Mesenchymal stem cell (in vitro differentiated cells and primary cell): ENCODE data around the gene NOS3.

Experiments
- DNase-seq: peaks from one replicate; pipeline ENCODE4 v3.0.0-alpha.2; 2013
- H2AFZ ChIP-seq: one replicate; pipeline ENCODE4 v1.6.1; 2013; ENCODE audit warnings: low read depth, mild to moderate bottlenecking, control low read depth, inconsistent platforms, low read length, moderate library complexity
- H2AK5ac ChIP-seq: 2 replicates; pipeline ENCODE4 v1.6.1; 2013; ENCODE audit warnings: low read length, moderate library complexity, mild to moderate bottlenecking, inconsistent platforms; ENCODE audit not compliant: severe bottlenecking
- H2BK120ac ChIP-seq: one replicate; pipeline ENCODE4 v1.6.1; 2013; ENCODE audit warnings: low read depth, mild to moderate bottlenecking, inconsistent platforms, low read length, moderate library complexity
- H2BK12ac ChIP-seq, 2 experiments: one replicate each; pipeline ENCODE4 v1.6.1; 2013; ENCODE audit warnings: inconsistent platforms in 2 of 2, low read length in 2 of 2, mild to moderate bottlenecking in 2 of 2, moderate library complexity in 2 of 2, control low read depth in 1 of 2
- H2BK15ac ChIP-seq: one replicate; pipeline ENCODE4 v1.6.1; 2013; ENCODE audit warnings: mild to moderate bottlenecking, low read depth, inconsistent platforms; ENCODE audit not compliant: poor library complexity, severe bottlenecking
- H2BK5ac ChIP-seq: 2 replicates; pipeline ENCODE4 v1.6.1; 2013; ENCODE audit warnings: low read depth, mild to moderate bottlenecking, low read length, control low read depth, inconsistent platforms; ENCODE audit not compliant: poor library complexity, severe bottlenecking
- H3K14ac ChIP-seq, 2 experiments: one replicate each; pipeline ENCODE4 v1.6.1; 2013; ENCODE audit warnings: inconsistent platforms in 2 of 2, low read length in 2 of 2, control low read depth in 1 of 2, mild to moderate bottlenecking in 1 of 2, moderate library complexity in 1 of 2
- H3K18ac ChIP-seq, 2 experiments: one replicate each; pipeline ENCODE4 v1.6.1; 2013; ENCODE audit warnings: inconsistent platforms in 2 of 2, low read length in 2 of 2, control low read depth in 1 of 2, low read depth in 1 of 2, mild to moderate bottlenecking in 1 of 2
- H3K23ac ChIP-seq, 2 experiments: one replicate each; pipeline ENCODE4 v1.6.1; 2013; ENCODE audit warnings: inconsistent platforms in 2 of 2, low read length in 2 of 2, mild to moderate bottlenecking in 2 of 2, moderate library complexity in 2 of 2, control low read depth in 1 of 2
- H3K27ac ChIP-seq: 2 replicates; pipeline ENCODE4 v1.5.1; 2013; ENCODE audit warnings: mild to moderate bottlenecking, moderate library complexity, low read length, control low read depth, inconsistent platforms; ENCODE audit not compliant: poor library complexity, severe bottlenecking
- H3K27me3 ChIP-seq, 2 experiments: 2 replicates each; pipeline versions ENCODE4 v1.6.1 to v1.7.0; 2013; ENCODE audit warnings: low read length in 2 of 2, mild to moderate bottlenecking in 2 of 2, moderate library complexity in 2 of 2, control low read depth in 1 of 2, inconsistent platforms in 1 of 2; ENCODE audit not compliant: control insufficient read depth in 1 of 2, insufficient read depth in 1 of 2
- H3K36me3 ChIP-seq, 2 experiments: 2 replicates each; pipeline versions ENCODE4 v1.6.1 to v1.7.0; 2013; ENCODE audit warnings: low read length in 2 of 2, control low read depth in 1 of 2, inconsistent platforms in 1 of 2, low read depth in 1 of 2, mild to moderate bottlenecking in 1 of 2; ENCODE audit not compliant: insufficient read depth in 2 of 2, control insufficient read depth in 1 of 2
- H3K4ac ChIP-seq, 2 experiments: one replicate each; pipeline ENCODE4 v1.6.1; 2013; ENCODE audit warnings: inconsistent platforms in 2 of 2, low read length in 2 of 2, mild to moderate bottlenecking in 2 of 2, moderate library complexity in 2 of 2, control low read depth in 1 of 2, low read depth in 1 of 2
- H3K4me1 ChIP-seq: 2 replicates; pipeline ENCODE4 v1.6.1; 2013; ENCODE audit warnings: low read depth, low read length, control low read depth; ENCODE audit not compliant: control insufficient read depth, insufficient read depth
- H3K4me2 ChIP-seq: 2 replicates; pipeline ENCODE4 v1.6.1; 2013; ENCODE audit warnings: low read length, mild to moderate bottlenecking, inconsistent platforms; ENCODE audit not compliant: poor library complexity, severe bottlenecking
- H3K4me3 ChIP-seq, 2 experiments: 2 replicates each; pipeline versions ENCODE4 v1.5.1 to v1.7.0; 2013; ENCODE audit warnings: low read length in 2 of 2, mild to moderate bottlenecking in 2 of 2, control low read depth in 1 of 2, low read depth in 1 of 2; ENCODE audit not compliant: insufficient read depth in 1 of 2
- H3K79me1 ChIP-seq: replicated peaks from 2 replicates; pipeline ENCODE4 v1.6.1; 2013; ENCODE audit warnings: mild to moderate bottlenecking, control low read depth, low read length, inconsistent platforms; ENCODE audit not compliant: poor library complexity, severe bottlenecking
- H3K9ac ChIP-seq: 2 replicates; pipeline ENCODE4 v1.7.0; 2013; ENCODE audit warnings: mild to moderate bottlenecking, low read length, moderate library complexity
- H3K9me3 ChIP-seq: 2 replicates; pipeline ENCODE4 v1.7.0; 2013; ENCODE audit warnings: mild to moderate bottlenecking, low read length; ENCODE audit not compliant: control insufficient read depth
- H4K8ac ChIP-seq: one replicate; pipeline ENCODE4 v1.6.1; 2013; ENCODE audit warnings: inconsistent platforms, mild to moderate bottlenecking, low read length, moderate library complexity
- H4K91ac ChIP-seq: one replicate; pipeline ENCODE4 v1.6.1; 2013; ENCODE audit warnings: mild to moderate bottlenecking, low read length, inconsistent platforms
- WGBS: methylation state at CpG from one replicate; pipeline ENCODE4 v1.1.7; 2013; ENCODE audit warnings: mixed read lengths; 5-methylcytosine and 5-hydroxymethylcytosine counted together

NOS3 gene

DNA sequence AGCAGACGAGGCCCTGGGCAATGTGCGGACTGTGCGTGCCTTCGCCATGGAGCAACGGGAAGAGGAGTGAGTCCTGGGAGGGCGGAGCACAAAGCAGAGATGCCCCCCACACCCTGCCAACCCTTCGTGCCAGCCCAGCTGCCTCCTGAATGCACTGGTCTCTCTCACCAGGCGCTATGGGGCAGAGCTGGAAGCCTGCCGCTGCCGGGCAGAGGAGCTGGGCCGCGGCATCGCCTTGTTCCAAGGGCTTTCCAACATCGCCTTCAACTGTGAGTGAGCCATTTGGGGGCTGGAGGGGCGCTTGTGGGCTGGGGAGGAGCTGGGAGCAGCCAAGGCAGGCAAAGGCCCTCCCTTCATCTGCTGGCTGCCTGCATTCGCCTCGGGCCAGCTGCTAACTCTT lies 45.1 kb downstream of the NOS3 start:
- Histone ChIP-seq H2BK12ac (no peak overlapping the region), H2AFZ (no peak overlapping the region), H2BK120ac (no peak overlapping the region), H3K14ac (no peak overlapping the region), H3K9ac (no peak overlapping the region), H4K8ac (no peak overlapping the region), H2AK5ac (no peak overlapping the region), H3K4me1 (peaks cover 26% of the 10 kb centered on the region), H2BK5ac (no peak overlapping the region), H2BK15ac (no peak overlapping the region), H3K18ac (no peak overlapping the region), H4K91ac (no peak overlapping the region), H3K27me3 (no peaks in the 10 kb centered on the region), H3K9me3 (no peaks in the 10 kb centered on the region), H3K4me2 (no peak overlapping the region), H3K27ac (no peak overlapping the region), H3K23ac (no peak overlapping the region), H3K79me1 (peaks cover 20% of the 10 kb centered on the region), H3K4ac (no peak overlapping the region), H3K36me3 (peaks cover 53 to 55% of the 10 kb centered on the region in 2 experiments), H3K4me3 (no peak overlapping the region)
- 96% methylated on average over 17 of the region's 17 CpGs for WGBS
- DNase-seq: no peak

DNA sequence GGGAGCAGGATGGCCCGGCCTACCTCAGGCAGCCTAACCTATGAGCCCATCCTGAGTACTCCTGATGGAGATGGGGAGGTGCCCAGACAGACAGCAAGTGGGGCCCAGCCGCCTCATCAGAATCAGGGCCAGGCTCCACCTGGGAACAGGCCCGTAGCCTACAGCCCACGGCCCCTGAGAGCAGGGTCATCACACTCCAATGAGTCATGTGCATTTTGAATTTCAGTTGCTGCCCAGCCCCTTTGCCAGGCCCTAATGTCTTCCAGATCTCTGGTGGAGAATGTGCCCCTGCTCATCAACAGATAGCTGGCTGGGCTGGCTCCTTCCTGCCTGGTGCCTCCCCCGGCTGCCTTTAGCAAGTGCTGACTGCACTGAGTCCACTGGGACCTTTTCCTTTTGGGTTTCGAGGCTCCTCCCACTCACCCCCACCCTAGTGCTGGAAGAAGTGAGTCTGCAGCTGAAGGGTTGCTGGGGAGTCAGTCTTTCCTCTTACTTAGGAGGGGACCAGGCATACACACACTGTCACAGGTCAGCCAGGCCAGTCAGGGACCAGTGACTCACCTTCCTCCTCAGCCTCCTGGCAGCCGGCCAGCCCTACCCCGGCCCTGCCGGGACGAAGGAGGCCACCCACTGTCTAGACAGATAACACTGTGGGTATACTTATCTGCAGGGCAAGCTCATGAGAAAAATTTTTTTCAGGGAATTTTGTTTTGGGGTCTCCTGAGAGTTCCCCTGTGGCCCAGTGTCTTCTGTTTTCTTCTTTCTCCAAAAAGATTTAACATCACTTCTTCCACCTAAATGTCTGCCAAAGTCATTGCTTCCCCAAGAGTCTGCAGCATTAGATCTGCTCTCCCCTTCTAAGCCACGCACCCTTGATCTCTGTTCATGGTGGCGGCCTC lies 48.4 kb downstream of the NOS3 start:
- H3K4me2 ChIP-seq: no peak overlapping the region
- H2BK5ac ChIP-seq: no peak overlapping the region
- DNase-seq: peak; percentile 99
- H3K4me1 ChIP-seq: peaks cover 26% of the 10 kb centered on the region
- peak overlapping the region in 1 of 2 experiments; percentile 78 for H3K23ac ChIP-seq
- no peak overlapping the region for H2AFZ ChIP-seq
- peak overlapping the region; percentile 25 to 84 for H3K18ac ChIP-seq
- peak overlapping the region; percentile 80 for H3K9ac ChIP-seq
- no peaks in the 10 kb centered on the region for H3K27me3 ChIP-seq
- H4K8ac ChIP-seq: no peak overlapping the region
- H2BK120ac ChIP-seq: peak overlapping the region; percentile 88
- H3K36me3 ChIP-seq: peaks cover 36 to 69% of the 10 kb centered on the region in 2 experiments
- no peaks in the 10 kb centered on the region for H3K9me3 ChIP-seq
- H3K14ac ChIP-seq: peak overlapping the region in 1 of 2 experiments; percentile 73
- H2AK5ac ChIP-seq: no peak overlapping the region
- peak overlapping the region; percentile 1 to 81 for H3K4ac ChIP-seq
- H2BK12ac ChIP-seq: peak overlapping the region; percentile 94
- no peak overlapping the region for H2BK15ac ChIP-seq
- peak overlapping the region; percentile 3 for H4K91ac ChIP-seq
- no peak overlapping the region for H3K4me3 ChIP-seq
- H3K79me1 ChIP-seq: peaks cover 2% of the 10 kb centered on the region
- WGBS: 32% methylated on average over 10 of the region's 12 CpGs
- H3K27ac ChIP-seq: peak overlapping the region; percentile 65

DNA sequence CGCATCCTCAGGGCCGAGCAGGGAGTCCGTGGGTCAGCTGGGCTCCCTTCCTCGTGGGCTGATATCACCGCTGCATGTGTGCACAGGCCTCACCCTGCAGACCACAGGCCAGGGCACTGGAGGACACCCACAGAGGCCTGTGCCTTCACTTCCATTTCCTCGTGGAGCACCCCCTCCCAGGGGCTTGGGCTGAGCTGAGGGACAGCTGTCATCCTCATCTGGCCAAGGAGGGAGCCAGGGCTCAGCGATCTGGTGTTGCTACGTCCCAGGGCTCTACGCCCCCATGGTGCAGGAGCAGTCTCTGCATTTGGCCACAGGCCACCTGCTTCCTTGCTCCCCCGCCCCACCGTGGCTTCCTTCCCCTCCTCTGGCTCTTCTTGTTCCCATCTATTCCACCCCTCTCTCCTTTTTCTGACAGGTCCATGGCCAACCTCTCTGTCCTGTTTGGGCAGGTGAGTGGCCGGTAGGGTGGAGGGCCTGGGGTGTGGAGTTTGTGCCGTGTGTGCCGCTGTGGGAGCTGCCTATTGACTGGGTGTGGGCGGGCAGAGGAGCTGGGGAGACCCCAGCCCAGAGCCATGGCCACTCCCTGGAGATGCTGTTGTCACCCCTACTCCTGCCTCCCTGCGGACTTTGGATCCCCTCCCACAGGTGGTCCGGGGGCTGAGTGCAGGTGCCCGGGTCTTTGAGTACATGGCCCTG lies 49.2 kb downstream of the NOS3 start:
- Histone ChIP-seq H3K23ac (no peak overlapping the region), H2BK15ac (peak overlapping the region; percentile 97), H3K4ac (peak overlapping the region in 1 of 2 experiments; percentile 59), H2AFZ (no peak overlapping the region), H3K9me3 (no peaks in the 10 kb centered on the region), H3K79me1 (peaks cover 2% of the 10 kb centered on the region), H3K27me3 (no peaks in the 10 kb centered on the region), H3K4me3 (no peak overlapping the region), H4K91ac (peak overlapping the region; percentile 47), H3K4me2 (no peak overlapping the region), H2BK5ac (no peak overlapping the region), H3K9ac (peak overlapping the region; percentile 80), H2BK120ac (no peak overlapping the region), H4K8ac (peak overlapping the region; percentile 43), H3K36me3 (peaks cover 34 to 66% of the 10 kb centered on the region in 2 experiments), H2BK12ac (peak overlapping the region; percentile 76 to 94), H3K18ac (peak overlapping the region; percentile 59 to 77), H2AK5ac (peak overlapping the region; percentile 14), H3K4me1 (peaks cover 26% of the 10 kb centered on the region), H3K14ac (peak overlapping the region in 1 of 2 experiments; percentile 73), H3K27ac (peak overlapping the region; percentile 12)
- 76% methylated on average over 16 of the region's 18 CpGs for WGBS
- DNase-seq: no peak
